Stomach (tissue), 4 donors: Measurements from ENCODE around the gene ZYX.

Experiments used
- CTCF ChIP-seq, 7 experiments: fragments of 450-650 bp in 4 of 7; fragments of 200-600 bp in 3 of 7; sonication (generic) in 3 of 7; IDR thresholded peaks; one replicate each; pipeline ENCODE4 v1.5.1; 2016 to 2019; ENCODE audit warnings: antibody characterized with exemption in 7 of 7, control low read depth in 2 of 7, mild to moderate bottlenecking in 1 of 7
- POLR2A ChIP-seq, 4 donors: fragments of 450-650 bp; IDR thresholded peaks; one replicate each; pipeline ENCODE4 v1.6.1; 2016; ENCODE audit warnings: antibody characterized with exemption in 4 of 4, control low read depth in 2 of 4, mild to moderate bottlenecking in 1 of 4, moderate library complexity in 1 of 4

GRCh38 chr7:143436325-143436946 lies 55.3 kb downstream of the ZYX start:
- TF ChIP-seq CTCF (IDR thresholded peaks at IDR 0.05) = no peak
- TF ChIP-seq POLR2A (IDR thresholded peaks at IDR 0.05) = no peak
